NB4 (cell line): ENCODE measurements around the gene SCART1.

Source experiments
- MYC ChIP-seq: IDR thresholded peaks from 2 replicates; pipeline ENCODE4 v1.6.1; 2011; ENCODE audit warnings: low read depth, low read length
- TF ChIP-seq, protein P1 (sequence below): IDR thresholded peaks from one replicate; pipeline ENCODE4 v1.5.1; 2012; ENCODE audit warnings: low read depth, low read length

DNA sequence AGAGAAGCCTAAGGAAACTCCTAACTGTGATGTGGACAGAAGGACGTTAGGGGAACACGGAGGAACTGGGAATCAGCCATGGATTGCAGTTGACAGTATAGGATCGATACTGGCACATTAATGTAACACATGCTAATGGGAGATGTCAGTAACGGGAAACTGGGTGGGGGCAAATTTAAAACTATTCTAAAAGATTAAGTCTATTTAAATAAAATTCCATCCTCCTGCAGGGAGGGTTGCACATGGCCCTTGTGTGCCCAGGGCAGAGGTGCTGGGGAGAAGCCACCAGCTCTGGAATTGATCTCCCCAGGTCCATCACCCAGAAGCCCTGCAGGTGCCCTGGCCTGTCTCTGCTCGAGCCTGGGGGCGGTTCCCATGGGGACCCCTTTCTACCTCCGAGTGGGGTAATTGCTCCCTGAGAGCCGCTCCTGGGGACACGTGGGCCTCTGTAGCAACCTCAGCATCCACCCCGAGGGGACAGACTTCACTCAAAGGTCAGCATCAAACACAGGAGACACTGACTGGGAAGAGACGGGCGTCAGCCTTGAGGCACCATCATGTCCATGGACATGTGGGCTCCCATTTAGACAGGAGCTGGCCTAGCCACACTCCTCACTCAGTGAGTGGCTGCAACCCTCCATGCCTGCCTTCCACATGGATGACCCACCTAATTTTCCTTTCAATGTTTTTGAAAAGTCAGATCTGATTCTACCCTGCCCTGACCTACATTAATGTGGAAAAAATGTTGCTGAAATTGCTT is 21.1 kb downstream of the SCART1 start:
- TF ChIP-seq, protein P1, sequence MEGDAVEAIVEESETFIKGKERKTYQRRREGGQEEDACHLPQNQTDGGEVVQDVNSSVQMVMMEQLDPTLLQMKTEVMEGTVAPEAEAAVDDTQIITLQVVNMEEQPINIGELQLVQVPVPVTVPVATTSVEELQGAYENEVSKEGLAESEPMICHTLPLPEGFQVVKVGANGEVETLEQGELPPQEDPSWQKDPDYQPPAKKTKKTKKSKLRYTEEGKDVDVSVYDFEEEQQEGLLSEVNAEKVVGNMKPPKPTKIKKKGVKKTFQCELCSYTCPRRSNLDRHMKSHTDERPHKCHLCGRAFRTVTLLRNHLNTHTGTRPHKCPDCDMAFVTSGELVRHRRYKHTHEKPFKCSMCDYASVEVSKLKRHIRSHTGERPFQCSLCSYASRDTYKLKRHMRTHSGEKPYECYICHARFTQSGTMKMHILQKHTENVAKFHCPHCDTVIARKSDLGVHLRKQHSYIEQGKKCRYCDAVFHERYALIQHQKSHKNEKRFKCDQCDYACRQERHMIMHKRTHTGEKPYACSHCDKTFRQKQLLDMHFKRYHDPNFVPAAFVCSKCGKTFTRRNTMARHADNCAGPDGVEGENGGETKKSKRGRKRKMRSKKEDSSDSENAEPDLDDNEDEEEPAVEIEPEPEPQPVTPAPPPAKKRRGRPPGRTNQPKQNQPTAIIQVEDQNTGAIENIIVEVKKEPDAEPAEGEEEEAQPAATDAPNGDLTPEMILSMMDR, result no peak
- no peak for TF ChIP-seq MYC
